ENCODE measurements around the gene TNS1.

The TNS1 gene

DNA sequence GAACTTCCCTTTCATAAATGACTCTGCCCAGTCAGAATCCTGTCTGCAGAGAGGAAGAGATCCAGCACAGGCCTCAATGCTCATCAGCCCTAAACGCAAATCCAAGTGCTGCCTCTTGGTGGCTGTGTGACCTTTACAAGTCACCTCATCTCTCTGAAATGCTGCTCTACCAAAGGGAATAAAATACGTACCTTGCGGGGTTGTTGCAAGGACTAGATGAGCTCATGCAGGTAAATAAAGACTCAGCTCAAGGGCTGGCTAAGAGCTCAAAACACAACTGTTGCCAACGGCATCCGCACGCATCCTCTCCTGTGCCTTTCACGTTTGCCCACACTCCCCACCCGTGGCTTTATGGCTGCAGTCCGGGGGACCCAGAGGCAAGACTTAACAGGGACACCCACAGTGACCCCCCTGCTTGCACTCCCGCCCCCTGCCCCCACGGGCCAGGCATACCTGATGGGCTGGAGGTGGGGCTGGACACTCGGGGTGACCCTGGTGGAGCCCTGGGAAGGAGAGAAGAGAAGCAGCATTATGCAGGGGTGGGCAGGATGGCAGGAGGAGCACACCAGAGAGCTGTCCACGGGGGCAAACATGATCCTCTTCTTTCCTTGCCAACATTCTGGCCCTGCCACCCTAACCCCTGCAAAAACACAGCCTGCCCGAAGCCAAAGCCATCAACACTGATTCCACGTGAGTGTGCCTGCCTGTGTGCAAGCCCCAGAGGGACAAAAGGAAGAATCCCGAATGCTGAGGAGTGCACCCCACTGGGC, 102.6 kb downstream of the TNS1 start:
- no peak for DNase-seq (ENCODE audit: low read depth in 2 of 3, low spot score in 2 of 3)

DNA sequence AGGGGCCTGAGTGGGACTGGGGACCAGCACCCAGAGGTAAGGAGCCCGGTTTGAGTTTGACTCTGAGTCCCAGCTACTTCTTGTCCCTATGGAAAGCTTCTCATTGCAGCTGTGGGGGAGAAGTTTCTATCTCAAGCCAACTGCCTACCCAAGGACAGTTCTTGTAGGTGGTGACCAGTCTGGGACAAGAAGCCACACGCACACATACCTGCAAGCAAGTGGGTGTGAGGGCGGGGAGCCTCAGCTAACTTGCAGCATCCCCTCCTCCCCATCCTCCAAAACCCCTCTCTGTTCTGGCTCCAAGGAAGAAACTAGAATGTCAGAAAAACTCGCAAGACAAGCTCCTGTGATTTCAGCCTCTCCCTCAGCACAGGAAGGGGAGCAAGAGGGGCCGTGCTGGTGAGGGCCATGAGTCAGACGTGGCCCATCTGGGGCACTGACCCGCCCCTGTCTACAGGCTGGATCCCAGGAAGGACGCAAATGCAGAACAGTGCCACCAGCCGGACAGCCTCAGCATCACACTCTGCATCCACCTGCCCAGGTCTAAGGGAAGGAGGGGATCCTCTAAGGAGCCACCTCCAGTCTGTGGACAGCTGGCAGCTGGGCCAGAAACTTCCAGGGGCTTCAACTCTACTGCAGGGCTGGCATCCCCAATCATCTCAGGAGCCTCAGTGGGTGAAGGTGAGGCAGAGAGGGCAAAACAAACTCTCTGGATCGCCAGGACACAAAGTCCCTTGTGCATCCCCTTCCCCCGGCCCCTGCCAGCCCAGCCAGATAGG, 103.4 kb downstream of the TNS1 start:
- no peak for DNase-seq (ENCODE audit: low read depth in 2 of 3, low spot score in 2 of 3)

DNA sequence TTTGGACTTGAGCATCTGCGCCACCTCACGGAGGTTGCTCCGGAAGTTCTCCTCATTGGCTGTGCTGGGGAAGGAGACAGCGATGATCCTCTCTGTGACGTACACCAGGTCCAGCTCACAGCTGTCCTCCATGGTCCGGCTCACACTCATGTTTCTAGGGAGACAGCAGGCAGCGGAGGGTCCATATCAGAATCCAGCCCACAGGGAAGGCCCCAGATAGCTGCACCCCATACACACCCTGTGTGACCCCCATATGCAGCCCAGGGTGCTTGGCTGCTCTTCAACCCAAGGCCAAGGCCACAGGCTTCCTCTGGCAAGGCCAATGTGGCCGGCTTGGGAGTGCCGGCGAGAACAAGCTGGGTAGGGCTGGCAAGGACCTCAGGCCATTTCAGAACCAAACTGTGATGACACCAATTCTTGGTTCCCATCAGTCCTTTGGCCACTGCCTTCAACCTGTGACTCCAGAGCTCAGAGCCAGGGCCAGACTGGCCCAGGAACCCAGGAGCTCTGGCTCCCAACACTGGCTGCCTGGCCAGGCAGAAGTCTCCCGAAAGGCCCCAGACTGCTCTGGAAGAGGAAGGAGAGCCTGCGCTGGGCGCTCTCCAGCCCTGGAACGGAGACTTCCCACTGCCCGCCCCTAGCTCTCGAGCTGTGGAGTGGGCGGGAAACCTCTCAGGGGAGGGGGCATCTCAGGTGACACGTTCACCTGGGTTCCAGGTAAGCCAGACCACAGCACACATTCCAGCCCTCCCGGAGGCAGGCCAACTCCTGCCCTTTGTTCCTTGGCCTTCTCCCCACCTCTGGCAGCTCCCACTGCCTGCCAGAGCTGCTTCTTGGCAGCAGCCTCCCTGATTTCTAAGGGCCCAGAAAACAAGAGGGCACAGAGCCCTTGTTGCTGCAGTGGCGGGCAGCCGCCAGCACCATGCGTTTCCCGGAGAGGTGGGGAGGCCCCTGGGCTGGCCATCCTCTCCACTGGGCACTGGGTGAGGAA, 104.7 kb downstream of the TNS1 start:
- DNase-seq (ENCODE audit: low read depth in 2 of 3, low spot score in 2 of 3) = no peak

DNA sequence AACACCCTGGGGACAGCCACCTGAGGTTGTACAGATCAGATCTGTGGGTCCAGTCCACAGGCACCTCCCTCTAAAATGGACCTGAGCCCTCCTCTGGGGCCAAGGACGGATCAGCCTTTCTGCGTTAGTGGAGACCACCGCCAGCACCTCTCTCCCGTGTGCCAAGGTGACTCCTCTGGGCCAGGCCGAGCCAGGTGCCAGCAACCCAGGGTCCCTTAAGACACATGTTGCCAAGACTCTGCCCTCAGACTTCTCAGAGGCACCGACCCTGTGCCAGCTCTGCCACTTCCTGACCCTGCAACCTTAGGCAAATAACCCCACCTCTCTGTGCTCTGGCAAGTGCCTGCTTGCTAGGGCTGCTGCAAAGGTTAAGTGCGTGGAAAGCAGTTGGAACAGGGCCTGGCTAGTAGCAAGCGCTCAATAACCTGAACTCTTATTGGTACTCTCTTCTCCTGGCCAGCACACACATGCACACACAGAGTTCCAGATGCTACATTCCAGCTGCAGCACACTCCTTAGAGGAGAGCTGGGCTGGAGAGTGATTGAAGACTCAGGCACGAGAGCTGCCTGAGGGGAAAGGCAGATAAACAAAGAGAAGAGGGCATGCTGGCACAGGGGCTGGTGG, 105.6 kb downstream of the TNS1 start:
- no peak for DNase-seq (ENCODE audit: low read depth in 2 of 3, low spot score in 2 of 3)

DNA sequence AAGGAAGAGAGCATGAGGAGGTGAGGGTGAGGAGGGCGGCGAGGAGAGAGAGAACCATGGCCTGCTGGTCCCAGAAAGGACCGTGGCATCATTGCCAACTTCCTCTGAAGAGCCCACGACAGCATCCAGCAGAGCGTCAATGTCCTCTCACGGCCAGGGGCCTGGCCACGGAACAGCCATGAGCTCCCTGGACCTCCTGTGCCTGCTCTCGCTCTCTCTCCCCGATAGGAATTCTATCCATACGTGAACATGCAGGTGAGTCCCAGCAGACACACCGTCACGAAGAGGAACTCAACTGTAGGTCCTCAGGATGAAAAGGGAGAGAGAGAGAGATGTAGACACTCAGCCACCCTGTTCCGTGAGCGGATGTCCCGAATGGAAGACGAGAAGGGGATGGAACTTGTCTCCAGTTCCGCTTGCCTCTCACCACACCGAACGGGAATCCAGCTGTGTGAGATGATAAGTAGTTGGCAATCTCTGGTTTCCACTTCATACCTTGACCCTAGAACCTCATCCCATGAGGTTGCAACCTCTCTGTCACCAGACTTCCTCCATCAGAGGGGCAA, 107.6 kb downstream of the TNS1 start:
- DNase-seq (ENCODE audit: low read depth in 2 of 3, low spot score in 2 of 3) = no peak

DNA sequence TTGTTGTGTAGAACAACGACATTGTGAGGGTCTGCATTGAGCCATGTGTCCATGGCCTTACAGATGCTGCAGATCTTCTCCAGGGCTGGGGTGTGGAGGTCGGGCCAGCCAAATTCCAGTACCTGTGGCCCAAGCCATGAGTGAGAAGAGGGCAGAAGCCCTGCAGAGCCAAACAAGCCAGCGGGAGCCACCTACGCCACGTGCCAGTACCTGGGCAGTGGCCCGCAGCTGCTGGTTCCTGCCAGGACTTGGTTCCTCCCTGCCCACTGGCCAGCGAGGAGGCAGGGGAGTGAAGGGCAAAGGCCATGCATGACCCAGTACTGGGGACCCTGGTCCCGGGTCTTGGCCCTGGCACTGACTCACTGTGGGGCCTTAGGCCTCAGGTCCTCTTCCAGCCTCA, 109.4 kb downstream of the TNS1 start:
- no peak for DNase-seq (ENCODE audit: low read depth in 2 of 3, low spot score in 2 of 3)

DNA sequence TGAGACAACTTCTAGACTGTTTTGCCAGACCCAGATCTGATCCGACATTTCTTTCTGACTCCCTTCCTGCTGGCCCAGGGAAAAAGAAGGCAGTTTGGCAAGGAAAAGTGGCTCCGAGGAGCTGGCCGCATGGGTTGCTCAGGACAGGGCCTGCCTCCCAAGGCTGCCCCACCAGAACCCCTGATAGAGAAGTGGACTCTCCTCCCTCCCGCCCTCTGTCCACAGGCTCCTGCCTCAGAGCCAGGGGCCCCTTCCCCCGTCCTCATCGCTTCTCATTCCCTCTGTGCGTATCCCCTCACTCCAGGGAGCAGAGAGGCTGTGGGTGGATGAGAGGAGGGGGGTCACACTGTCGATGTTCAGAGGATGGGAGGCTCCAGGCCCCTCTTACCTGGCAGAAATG, 110.2 kb downstream of the TNS1 start:
- DNase-seq (ENCODE audit: low read depth in 2 of 3, low spot score in 2 of 3) = no peak

DNA sequence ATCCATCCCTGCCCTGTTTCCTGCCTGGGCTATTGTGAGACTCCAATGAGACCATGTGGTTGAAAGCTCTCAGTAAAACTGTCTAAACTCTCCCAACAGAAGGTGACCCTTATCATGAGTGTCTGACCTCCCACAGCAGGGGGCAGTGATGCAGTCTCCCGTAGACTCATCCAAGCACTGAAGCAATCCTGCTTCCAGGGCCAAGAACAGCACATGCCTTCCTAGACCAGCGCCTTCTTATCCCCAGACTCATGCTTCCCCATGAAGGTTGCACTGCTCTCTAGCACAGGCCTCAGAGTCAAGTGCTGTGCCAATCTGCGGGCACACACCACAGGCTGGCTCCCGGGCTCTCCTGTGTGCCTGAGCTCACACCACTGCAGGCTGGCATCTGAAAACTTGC, 112.3 kb downstream of the TNS1 start:
- DNase-seq (ENCODE audit: low read depth in 2 of 3, low spot score in 2 of 3) = no peak

DNA sequence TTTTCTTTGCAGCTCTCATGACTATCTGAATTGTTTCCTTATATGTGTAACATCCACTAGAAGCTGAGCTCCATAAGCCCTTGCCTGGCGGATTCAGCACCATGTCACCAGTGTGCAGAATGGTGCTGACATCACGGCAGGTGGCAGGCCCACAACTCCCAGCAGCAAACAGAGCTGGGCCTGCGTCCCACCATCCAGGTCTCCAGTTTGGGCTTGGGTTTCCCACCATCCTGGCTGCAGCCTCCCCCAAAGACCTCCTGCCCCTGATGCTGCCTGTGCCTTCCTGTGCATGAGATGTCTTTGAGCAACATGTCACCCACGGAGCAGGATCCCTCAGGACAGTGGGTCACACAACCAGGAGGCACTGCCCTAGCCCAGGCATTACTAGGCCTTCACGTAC, 113.1 kb downstream of the TNS1 start:
- no peak for DNase-seq (ENCODE audit: low read depth in 2 of 3, low spot score in 2 of 3)

DNA sequence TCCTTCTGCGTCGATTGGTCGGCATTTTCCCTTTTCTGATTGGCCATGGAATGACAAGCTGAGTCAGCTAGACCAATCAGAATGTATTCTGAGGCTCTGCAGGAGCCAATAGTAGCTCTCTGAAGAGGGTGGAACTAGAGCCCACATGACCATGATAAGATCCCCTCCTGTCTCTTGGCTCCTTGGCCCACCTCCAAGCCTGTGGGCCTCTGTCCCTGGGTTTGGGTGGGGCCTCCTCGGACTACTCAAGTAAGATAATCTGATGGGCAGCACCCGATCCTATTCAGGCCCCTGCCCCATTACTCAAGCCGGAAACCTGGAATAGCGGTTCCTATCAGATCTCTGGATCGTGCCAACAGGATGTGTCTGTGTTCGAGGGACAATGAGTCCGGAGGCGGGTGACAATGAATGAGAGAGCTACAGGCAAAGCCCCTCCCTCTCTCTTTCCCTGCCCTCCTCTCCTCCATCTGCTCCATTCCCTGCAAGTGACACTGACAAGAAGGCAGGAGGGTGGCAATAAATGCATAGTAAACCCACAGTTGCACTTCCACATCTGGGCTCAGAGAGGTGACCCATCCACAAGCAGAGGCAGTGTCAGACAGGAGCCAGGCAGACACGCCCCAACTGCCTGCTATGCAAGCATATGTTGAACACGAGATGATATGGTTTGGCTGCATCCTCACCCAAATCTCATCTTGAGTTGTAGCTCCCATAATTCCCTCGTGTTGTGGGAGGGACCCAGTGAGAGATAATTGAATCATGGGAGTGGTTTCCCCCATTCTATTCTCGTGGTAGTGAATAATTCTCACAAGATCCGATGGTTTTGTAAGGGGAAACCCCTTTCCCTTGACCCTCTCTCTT, 114.7 kb downstream of the TNS1 start:
- no peak for DNase-seq (ENCODE audit: low read depth in 2 of 3, low spot score in 2 of 3)

DNA sequence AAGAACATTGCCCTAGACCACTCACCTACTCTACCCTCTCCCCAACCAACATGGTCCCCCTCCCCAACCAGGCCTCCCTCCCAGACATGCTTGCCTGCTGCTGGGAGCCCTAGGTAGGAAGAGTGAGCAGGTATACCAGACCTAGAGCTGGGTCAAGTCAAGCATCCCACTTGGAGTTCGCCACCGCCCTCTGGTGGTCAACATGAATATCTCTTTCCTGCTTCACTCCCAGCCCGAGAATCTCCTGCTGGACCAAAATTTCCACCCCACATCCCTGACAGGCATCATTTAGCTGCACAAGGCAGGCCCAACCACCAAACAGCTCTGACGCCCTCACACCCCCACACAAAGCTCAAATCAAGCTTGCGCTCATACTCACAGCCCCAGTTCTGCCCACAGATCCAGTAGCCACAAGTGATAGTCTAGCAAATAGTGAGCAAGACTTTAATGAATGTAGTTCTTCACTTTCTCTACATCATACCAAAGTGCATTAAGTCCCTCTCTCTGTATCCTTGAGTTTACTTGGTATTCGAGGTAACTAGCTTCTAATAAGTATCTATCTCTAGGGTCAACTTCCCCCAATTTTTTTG, 116.0 kb downstream of the TNS1 start:
- peak; percentile 14 to 34 (median 16) for DNase-seq (ENCODE audit: low read depth in 2 of 3, low spot score in 2 of 3)

DNA sequence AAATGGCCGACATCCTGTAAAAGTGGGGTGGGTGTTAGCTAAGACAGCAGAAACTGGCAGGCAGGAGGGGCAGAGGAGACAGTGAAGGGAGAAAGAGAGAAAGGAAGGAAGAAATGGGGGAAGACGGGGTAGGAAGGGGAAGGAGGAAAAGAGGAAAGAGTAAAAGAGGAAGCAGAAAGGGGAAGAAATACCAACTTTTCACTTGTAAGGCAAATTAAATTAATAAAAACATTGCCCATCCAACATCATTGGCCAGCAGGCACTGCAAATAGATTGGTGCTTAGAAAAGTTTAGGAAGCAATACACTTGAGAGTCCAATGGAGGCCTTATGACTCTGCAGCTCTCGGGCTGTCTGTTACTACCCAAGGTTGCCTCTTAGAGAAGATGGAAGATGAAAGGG, 116.7 kb downstream of the TNS1 start:
- no peak for DNase-seq (ENCODE audit: low read depth in 2 of 3, low spot score in 2 of 3)

DNA sequence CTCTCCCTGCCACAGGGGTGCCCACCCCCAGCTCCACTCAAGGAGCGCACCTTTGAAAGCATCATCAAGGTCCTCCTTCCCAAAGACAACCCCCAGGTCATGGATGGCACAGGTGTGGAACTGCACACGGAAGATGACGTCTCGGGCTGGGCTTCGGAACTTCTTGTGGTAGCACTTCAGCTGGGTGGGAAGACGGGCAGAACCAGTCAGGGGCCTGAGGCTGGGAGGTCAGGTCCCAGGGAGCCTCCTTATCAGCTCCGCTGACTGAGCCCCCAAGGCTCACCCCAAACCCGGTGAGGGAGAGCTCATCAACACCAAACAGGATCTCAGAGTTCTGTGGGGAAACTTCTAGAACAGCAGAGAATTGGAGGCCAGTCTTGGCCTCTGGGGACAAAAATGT, 117.8 kb downstream of the TNS1 start:
- DNase-seq (ENCODE audit: low read depth in 2 of 3, low spot score in 2 of 3) = no peak

DNA sequence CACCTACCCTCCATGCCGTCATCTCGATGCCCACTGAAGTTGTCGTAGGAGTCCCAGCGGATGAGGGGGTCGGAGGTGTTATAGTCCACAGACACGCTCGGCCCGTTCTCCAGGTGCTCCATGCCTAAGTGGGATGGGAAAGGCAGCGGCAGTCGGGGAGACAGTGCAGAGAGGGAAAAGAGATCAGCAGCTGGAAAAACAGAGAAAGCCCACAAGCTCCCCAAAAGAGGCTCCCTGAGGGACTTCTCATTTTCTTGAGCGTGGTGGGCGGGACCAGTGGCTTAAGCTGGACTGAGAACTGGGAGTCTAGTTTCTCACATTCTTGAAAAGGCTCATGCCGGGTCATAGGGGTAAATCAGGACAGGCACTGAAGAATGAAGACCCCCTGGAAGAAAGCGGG, 121.9 kb downstream of the TNS1 start:
- no peak for DNase-seq (ENCODE audit: low read depth in 2 of 3, low spot score in 2 of 3)

DNA sequence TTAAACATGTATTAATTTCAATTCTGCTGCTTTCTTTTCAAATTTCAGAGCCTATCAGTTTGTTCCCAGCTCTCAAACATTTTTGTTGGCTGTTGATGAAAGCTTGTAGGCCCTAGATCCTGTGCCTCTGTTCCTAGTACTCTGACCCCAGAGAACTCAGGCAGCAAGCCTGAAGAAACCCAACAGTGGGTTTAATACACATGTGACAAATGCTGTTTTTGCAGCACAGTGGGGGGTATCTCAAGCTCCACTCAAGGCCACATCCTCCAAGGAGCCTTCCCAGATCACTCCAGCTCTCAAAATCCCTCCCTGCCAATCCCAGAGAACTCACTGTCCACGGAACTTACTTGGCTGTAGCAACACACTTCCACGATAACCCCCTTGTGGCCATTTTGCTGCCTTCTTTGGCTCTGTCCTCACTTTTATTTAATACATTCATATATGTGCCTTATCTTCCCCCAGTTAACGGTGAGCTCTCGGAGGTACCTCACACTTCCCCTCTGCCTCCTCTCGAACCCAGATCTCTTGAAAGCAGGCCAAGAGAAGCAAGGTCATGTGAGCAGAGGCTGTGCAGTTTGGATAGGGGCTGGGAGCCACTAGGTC, 122.4 kb downstream of the TNS1 start:
- DNase-seq (ENCODE audit: low read depth in 2 of 3, low spot score in 2 of 3) = no peak

DNA sequence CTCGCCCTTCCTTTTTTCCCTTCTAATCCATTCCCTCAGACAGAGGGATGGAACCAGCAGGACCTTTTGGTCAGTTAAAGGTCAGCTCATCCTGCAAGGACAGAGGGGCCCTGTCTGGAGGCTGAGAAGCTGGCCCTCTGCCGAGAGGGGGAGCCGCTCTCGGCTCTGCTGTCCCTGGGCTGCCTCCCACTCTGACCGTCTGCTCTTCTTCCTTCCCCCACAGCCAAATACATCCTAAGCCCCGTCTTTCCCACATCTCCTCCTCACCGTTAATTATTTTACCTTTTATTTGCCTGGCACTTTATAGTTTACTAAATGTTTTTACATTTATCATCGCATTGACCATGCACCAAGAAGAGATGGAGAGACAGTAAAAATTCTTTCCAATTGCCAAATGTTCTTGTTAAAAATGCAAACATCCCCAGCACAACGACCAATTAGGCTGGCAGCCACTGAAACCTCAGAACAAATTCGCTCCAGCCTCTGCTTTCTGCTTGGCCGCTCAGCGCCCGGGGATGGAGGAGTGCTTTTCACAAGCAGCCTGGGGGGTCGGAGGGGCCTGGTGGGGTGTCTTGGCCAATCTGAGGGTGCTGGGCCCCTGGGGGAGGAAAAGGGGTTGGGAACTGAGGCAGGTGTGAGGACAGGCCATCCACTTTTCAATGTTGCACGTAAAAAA, 123.7 kb downstream of the TNS1 start:
- DNase-seq (ENCODE audit: low read depth in 2 of 3, low spot score in 2 of 3) = no peak

DNA sequence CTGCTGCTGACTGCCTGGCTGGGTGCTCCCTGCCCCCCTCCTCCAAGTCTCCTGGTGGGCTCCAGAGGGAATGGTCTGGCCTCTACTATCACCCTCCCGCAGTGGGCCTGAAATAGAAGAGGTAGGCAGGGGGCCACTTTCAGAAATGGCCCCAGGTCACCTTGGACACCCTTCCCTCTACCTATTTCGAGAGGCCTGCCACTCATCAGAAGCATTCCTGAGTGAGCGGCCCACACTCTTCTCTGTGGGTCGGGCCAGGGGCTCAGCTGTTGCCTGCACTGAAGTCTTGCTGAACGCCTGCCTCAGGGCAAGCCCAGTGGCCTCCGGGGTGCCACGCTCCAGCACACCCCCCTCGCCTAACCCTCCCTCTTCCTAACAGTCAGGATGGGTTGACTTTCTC, 124.9 kb downstream of the TNS1 start:
- no peak for DNase-seq (ENCODE audit: low read depth in 2 of 3, low spot score in 2 of 3)

DNA sequence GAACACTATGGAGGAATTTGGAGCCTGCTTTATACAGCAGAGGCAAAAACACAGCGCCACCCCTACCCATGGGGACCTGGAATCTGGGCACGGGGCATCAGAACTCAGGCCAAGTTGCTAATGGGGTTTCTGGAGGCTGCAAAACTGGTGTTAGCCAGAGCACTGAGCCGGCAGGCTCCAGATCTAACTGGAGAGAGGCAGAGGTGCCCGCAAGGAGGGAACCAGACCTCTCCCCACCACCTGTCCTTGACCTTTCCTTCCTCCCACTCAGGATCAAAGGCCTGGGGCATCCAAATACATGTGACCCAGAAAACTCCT, 126.6 kb downstream of the TNS1 start:
- DNase-seq (ENCODE audit: low read depth in 2 of 3, low spot score in 2 of 3) = no peak

All from activated CD8-positive, alpha-beta memory T cell treated with anti-CD3 and anti-CD28 coated beads for 48 hours (primary cell).